PC-3 (cell line): ENCODE results near the gene THSD7A. TPM values are rescaled to one million over a fixed set of nuclear protein-coding genes. Genes with fewer than 3 reads are reported as not detected.

Experiments used
- ATAC-seq: fragments of 200-7000 bp; cut with Tn5 transposase; 2 replicates; pipeline ENCODE4 v1.9.1; 2020; ENCODE audit warnings: mild to moderate bottlenecking, moderate library complexity
- BruUV-seq: library from RNA; stranded (reverse); fragments of 400-500 nt; replicated peaks from 2 replicates; lab custom pipeline; 2021; lab: Mats Ljungman, UMichigan
- CTCF ChIA-PET: fragments of 300-600 bp; sonication (Branson Sonifier 250); formaldehyde crosslinking; loops from one replicate; lab custom pipeline; 2022; ENCODE audit warnings: antibody characterized with exemption; lab: Charles Lee
- POLR2A ChIA-PET: fragments of 300-600 bp; sonication (Branson Sonifier 250); formaldehyde crosslinking; loops from one replicate; lab custom pipeline; 2022; ENCODE audit warnings: antibody characterized with exemption; ENCODE audit not compliant: unreplicated experiment; lab: Charles Lee
- DNase-seq: peaks from one replicate; pipeline ENCODE4 v3.0.0-alpha.2; 2015
- H2AFZ ChIP-seq: fragments of 300-600 bp; sonication (generic); 2 replicates; pipeline ENCODE4 v1.6.0; 2016; ENCODE audit warnings: antibody characterized with exemption, low read length
- H3F3A ChIP-seq: fragments of 300-600 bp; sonication (generic); one replicate; pipeline ENCODE4 v1.6.0; 2017; ENCODE audit warnings: antibody characterized with exemption, low read length, control low read depth, mild to moderate bottlenecking; ENCODE audit not compliant: unreplicated experiment
- H3K27ac ChIP-seq: fragments of 300-600 bp; sonication (generic); 2 replicates; pipeline ENCODE4 v1.5.1; 2016; ENCODE audit warnings: mild to moderate bottlenecking, low read length
- H3K27me3 ChIP-seq: fragments of 300-600 bp; sonication (generic); 2 replicates; pipeline ENCODE4 v1.6.1; 2016; ENCODE audit warnings: low read length, mixed read lengths
- H3K36me3 ChIP-seq: fragments of 300-600 bp; sonication (generic); 2 replicates; pipeline ENCODE4 v1.6.1; 2016; ENCODE audit warnings: low read depth, mixed run types, low read length, mixed read lengths
- H3K4me1 ChIP-seq: fragments of 300-600 bp; sonication (generic); 2 replicates; pipeline ENCODE4 v1.5.1; 2016; ENCODE audit warnings: low read length; ENCODE audit not compliant: insufficient read depth
- H3K4me2 ChIP-seq: fragments of 300-600 bp; sonication (generic); 2 replicates; pipeline ENCODE4 v1.6.0; 2016; ENCODE audit warnings: low read length
- H3K4me3 ChIP-seq: fragments of 300-600 bp; sonication (generic); 2 replicates; pipeline ENCODE4 v1.5.1; 2016; ENCODE audit warnings: mild to moderate bottlenecking, low read length, mixed read lengths
- H3K79me2 ChIP-seq: fragments of 300-600 bp; sonication (generic); 2 replicates; pipeline ENCODE4 v1.6.1; 2017; ENCODE audit warnings: low read length, mixed read lengths
- H3K9ac ChIP-seq: fragments of 300-600 bp; sonication (generic); 2 replicates; pipeline ENCODE4 v1.6.0; 2016; ENCODE audit warnings: mild to moderate bottlenecking, low read length
- H3K9me2 ChIP-seq: fragments of 300-600 bp; sonication (generic); replicated peaks from 2 replicates; pipeline ENCODE4 v1.6.1; 2016; ENCODE audit warnings: mixed run types, low read length, mixed read lengths
- H3K9me3 ChIP-seq: fragments of 300-600 bp; sonication (generic); 2 replicates; pipeline ENCODE4 v1.6.1; 2016; ENCODE audit warnings: low read length, mixed read lengths
- H4K20me1 ChIP-seq: fragments of 300-600 bp; sonication (generic); 2 replicates; pipeline ENCODE4 v1.6.1; 2016; ENCODE audit warnings: low read length, mixed read lengths
- CTCF ChIP-seq: fragments of 300-600 bp; sonication (generic); conservative IDR thresholded peaks from 2 replicates; pipeline ENCODE4 v1.5.1; 2017; ENCODE audit warnings: antibody characterized with exemption, low read depth, mild to moderate bottlenecking, low read length
- EZH2 ChIP-seq: fragments of 300-600 bp; sonication (generic); IDR thresholded peaks from one replicate; pipeline ENCODE4 v1.6.1; 2017; ENCODE audit warnings: antibody characterized with exemption, mild to moderate bottlenecking, low read length; ENCODE audit not compliant: unreplicated experiment
- EZH2phosphoT487 ChIP-seq: fragments of 300-600 bp; sonication (generic); IDR thresholded peaks from 2 replicates; pipeline ENCODE4 v1.6.1; 2018; ENCODE audit warnings: mild to moderate bottlenecking, antibody characterized with exemption, low read length, borderline replicate concordance
- intact Hi-C: fragments of 100-400 bp; cut with micrococcal nuclease; formaldehyde crosslinking; loops from 2 replicates; pipeline ENCODE4 v1.9.0; 2023
- total RNA-seq: library from RNA; depleted of rRNA; stranded (reverse); fragments of >200 nt; gene quantifications from 2 replicates; pipeline ENCODE4 v1.2.3, GENCODE V29; 2014

THSD7A gene
- total RNA-seq, 1 experiment from 2014 or later: 0.04 TPM

- H2AFZ ChIP-seq: no peak overlapping the region
- no peak for ATAC-seq
- no peak for DNase-seq
- CTCF ChIA-PET: no interaction called here
- no peaks in the 10 kb centered on the region for H3K27me3 ChIP-seq
- H3K79me2 ChIP-seq: no peaks in the 10 kb centered on the region
- H3K9me2 ChIP-seq: no peaks in the 10 kb centered on the region
- H3K36me3 ChIP-seq: no peaks in the 10 kb centered on the region
- intact Hi-C loops: no loop called here
- no peaks in the 10 kb centered on the region for H4K20me1 ChIP-seq
- BruUV-seq: no TSS peak
- no peak for TF ChIP-seq CTCF
- no peak for TF ChIP-seq EZH2phosphoT487
- no peak for TF ChIP-seq EZH2
- H3K4me3 ChIP-seq: no peak overlapping the region
- H3K9ac ChIP-seq: no peak overlapping the region
- no peaks in the 10 kb centered on the region for H3K4me1 ChIP-seq
- POLR2A ChIA-PET: no interaction called here
- no peak overlapping the region for H3K27ac ChIP-seq
- no peaks in the 10 kb centered on the region for H3K9me3 ChIP-seq
- H3K4me2 ChIP-seq: no peak overlapping the region
- H3F3A ChIP-seq: no peaks in the 10 kb centered on the region
Observed at GRCh38 chr7:11681461-11681860, 150.5 kb downstream of the THSD7A start.

- Histone ChIP-seq H3K9me3 (no peaks in the 10 kb centered on the region), H3K4me3 (no peak overlapping the region), H3K36me3 (no peaks in the 10 kb centered on the region), H3K9me2 (no peaks in the 10 kb centered on the region), H2AFZ (no peak overlapping the region), H3K9ac (no peak overlapping the region), H3K79me2 (no peaks in the 10 kb centered on the region), H3K27ac (no peak overlapping the region), H4K20me1 (no peaks in the 10 kb centered on the region), H3K27me3 (no peaks in the 10 kb centered on the region), H3F3A (no peaks in the 10 kb centered on the region), H3K4me2 (no peak overlapping the region), H3K4me1 (no peaks in the 10 kb centered on the region)
- CTCF ChIA-PET: no interaction called here
- intact Hi-C loops: no loop called here
- ATAC-seq: no peak
- BruUV-seq: no TSS peak
- TF ChIP-seq CTCF (no peak), EZH2 (no peak), EZH2phosphoT487 (no peak)
- POLR2A ChIA-PET: no interaction called here
- DNase-seq: no peak
Observed at GRCh38 chr7:11675163-11675562, 156.8 kb downstream of the THSD7A start.

DNA sequence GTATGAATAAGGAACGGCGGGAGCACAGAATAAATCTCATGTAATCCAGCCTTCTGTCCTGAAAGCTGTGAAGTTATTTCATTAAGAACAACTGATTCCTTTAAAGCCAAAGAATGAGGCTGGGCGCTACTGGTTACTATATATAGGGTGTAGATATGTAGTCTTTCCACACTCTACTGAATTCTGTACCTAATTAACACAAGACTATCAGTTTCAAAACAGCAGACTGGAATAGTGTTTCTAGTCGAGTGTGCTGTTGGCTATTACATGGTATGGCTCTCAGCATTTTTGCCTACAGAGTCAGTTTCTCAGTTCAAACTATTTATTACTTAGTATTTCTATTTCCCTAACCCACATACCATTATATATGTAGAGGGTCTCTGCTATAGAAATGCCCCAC lies 163.3 kb downstream of the THSD7A start:
- intact Hi-C loops: no loop called here
- no peaks in the 10 kb centered on the region for H4K20me1 ChIP-seq
- no peak overlapping the region for H2AFZ ChIP-seq
- H3K4me3 ChIP-seq: no peak overlapping the region
- DNase-seq: no peak
- H3K9me2 ChIP-seq: no peaks in the 10 kb centered on the region
- no peaks in the 10 kb centered on the region for H3K27me3 ChIP-seq
- no peak for TF ChIP-seq CTCF
- TF ChIP-seq EZH2: no peak
- no peak for TF ChIP-seq EZH2phosphoT487
- CTCF ChIA-PET: no interaction called here
- H3K4me1 ChIP-seq: no peaks in the 10 kb centered on the region
- no TSS peak for BruUV-seq
- H3K79me2 ChIP-seq: no peaks in the 10 kb centered on the region
- no peak overlapping the region for H3K9ac ChIP-seq
- no peaks in the 10 kb centered on the region for H3K36me3 ChIP-seq
- H3F3A ChIP-seq: no peaks in the 10 kb centered on the region
- no peak overlapping the region for H3K27ac ChIP-seq
- ATAC-seq: no peak
- no peaks in the 10 kb centered on the region for H3K9me3 ChIP-seq
- POLR2A ChIA-PET: interaction anchor here (0.6 to 0.7 kb wide), 2 partner anchors 217 to 876 kb away, joined by 5 to 7 read pairs; no protein-coding TSS in a partner anchor
- no peak overlapping the region for H3K4me2 ChIP-seq
